Glomerular visceral epithelial cell (primary cell): ENCODE measurements around the gene HENMT1.
A peak's percentile ranks its signal among the peaks of the same experiment; 100 is the strongest.
"Not testable (repeated sequence)": the region's sequence is repeated elsewhere in the genome, so short reads cannot be mapped to it uniquely, and the experiment has no call there.

Source experiments
- DNase-seq: peaks from one replicate; pipeline ENCODE4 v3.0.0-alpha.2; 2016; ENCODE audit errors: extremely low spot score

HENMT1 gene

GRCh38 chr1:108671143-108671542 lies 10.2 kb upstream of the HENMT1 start:
- no peak for DNase-seq

DNA sequence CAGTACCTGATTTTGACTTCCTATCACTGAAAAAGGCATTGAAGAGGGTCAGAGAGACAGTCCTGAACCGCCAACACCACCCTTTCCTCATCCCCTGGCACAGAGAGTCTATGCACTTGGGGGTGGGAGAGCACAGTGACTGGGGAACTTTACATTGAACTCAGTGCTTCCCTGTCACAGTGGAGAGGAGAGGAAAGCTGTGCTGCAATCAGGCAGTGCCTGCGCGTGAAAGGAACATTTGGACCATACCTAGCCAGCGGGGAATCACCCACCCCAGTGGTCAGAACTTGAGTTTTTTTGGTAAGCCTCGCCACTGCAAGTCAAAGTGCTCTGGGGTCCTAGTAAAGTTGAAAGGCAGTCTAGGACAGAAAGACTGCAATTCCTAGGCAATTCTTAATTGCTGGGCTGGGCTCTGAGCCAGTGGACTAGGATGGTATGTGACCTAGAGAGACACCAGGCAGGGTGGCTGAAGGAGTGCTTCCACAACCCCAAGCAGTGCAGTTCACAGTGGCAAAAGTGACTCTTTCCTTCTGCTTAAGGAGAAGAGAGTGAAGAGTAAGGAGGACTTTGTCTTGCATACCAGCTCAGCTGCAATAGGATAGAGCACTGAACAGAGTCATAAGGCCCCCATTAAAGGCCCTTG lies 9.4 kb upstream of the HENMT1 start:
- DNase-seq: no peak

DNA sequence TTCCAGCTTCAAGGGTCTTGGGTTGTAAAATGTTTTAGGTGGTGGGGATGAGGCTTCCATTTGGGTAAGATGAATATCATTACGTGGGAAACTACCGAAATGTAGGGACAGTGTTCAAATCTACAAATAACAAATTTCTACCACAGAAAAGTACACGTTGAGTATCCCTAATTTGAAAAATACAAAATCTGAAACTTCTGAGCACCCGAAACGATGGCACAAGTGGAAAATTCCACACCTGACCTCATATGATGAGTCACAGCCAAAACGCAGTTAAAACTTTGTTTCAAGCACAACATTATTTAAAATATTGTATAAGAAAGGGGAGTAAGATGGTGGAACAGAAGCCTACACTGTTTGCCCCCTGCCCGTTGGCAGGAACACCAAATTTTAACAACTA lies 8.8 kb upstream of the HENMT1 start:
- no peak for DNase-seq

GRCh38 chr1:108668777-108669176 lies 7.9 kb upstream of the HENMT1 start:
- DNase-seq: no peak

DNA sequence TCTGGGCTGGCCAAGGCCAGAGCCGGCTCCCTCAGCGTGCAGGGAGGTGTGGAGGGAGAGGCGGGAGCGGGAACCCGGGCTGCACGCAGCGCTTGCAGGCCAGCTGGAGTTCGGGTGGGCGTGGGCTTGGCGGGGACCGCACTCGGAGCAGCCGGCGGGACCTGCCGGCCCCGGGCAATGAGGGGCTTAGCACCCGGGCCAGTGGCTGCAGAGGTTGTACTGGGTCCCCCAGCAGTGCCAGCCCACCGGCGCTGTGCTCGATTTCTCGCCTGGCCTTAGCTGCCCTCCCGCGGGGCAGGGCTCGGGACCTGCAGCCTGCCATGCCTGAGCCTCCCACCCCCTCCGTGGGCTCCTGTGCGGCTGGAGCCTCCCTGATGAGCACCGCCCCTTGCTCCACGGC lies 6.5 kb upstream of the HENMT1 start:
- DNase-seq: not testable (repeated sequence)

DNA sequence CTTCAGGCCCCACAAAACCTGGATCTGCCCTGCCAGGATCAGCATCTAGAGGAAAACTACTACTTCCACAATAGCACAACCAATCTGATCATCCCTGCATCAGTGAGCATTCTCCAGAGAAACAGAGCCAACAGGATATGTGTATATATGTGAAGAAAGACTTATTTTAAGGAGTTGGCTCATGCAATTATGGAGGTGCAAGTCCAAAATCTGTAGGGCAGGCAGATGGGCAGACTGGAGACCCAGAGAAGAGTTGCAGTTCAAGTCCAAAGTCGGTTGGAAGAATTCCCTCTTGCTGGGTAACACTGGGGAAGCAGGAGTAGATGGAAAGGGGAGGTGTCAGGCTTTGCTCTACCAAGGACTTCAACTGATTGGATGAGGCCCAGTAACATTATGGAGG lies 4.9 kb upstream of the HENMT1 start:
- DNase-seq: no peak

DNA sequence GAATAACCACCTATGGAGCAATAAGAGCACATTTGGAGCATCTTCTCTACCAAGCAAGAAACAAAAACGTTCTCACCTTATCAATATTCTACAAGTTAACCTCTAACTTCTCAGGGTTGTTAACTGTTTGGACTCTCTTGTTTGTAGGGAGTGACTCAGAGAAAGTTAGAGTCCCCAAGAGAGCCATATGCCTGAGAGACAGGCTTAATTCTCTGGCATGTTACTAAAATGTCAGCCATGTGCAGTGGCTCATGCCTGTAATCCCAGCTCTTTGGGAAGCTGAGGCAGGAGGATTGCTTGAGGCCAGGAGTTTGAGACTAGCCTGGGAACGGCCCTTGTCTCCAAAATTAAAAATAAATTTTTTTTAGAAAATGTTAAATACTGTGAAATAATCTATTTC lies 4.2 kb upstream of the HENMT1 start:
- DNase-seq: no peak

- no peak for DNase-seq
Observed at GRCh38 chr1:108664481-108664880, 3.6 kb upstream of the HENMT1 start.

DNA sequence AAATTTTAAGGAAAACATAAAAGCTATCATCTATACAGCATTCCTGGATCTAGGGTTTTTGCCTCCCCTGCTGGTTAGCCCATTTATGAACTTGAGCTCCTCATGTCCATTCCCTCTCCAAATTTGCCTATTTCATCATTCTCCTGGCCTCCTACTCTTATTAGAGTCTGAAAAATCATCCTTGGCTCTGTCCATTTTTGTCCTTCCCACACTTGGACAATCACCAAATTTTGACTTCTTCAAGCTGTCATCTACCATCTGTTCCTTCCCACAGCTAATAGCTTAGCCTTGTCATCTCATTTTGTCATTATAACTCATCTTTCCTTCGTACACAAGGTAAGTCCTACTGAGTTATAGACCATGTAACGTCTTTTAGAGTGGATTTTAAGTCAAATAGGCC lies 2.2 kb upstream of the HENMT1 start:
- DNase-seq: no peak

DNA sequence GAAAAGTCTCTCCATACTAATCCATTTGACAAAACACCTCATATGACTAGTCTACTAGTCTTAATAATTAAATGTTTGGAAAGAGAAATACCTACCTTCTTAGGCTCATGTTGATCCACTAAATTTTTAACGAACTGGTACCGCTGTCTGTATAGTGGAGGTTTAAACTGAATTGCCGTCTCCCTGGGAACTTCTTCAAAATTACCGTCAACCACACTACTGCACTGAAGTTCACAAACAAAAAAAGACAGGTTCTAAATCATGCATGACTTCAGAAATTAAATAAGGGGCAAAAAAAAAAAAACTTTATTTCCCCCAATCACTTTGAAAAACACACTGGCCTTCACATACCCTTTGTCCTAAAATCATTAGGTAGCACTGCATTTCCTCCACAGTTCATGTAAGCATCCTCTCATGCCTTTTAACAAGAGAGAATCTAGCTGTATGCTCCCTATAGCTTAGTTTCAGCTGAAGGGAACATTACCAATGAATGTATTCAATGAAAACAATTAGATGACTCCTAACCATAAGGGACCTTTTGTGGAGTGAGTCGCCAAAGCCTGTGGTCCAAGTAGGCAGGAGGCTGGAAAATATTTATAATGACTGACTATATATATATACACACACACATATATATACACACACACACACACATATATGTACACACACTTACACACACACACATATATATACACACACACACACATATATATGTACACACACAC lies 3.4 kb downstream of the HENMT1 start:
- no peak for DNase-seq

DNA sequence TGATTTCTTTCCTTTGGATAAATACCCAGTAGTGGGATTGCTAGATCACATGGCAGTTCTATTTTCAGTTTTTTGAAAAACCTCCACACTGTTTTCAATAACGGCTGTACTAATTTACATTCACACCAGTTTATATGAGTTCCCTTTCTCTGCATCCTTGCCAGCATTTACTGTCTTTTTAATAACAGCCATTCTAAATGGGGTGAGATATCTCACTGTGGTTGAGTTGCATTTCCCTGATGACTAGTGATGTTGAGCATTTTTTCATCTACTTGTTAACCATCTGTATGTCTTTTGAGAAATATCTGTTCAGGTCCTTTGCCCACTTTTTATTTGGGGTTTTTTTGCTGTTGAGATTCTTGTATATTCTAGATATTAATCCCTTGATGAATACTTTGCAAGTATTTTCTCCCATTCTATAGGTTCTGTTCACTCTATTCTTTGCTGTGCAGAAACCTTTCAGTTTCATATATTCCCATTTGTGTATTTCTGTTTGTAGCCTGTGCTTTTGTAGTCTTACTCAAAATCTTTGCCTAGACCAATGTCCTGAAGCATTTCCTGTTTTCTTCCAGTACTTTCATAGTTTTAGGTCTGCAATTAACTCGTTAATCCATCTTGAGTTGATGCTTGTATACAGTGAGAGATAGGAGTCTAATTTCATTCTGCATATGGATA lies 7.3 kb downstream of the HENMT1 start:
- no peak for DNase-seq

GRCh38 chr1:108646648-108647269 lies 14.1 kb downstream of the HENMT1 start:
- no peak for DNase-seq

- no peak for DNase-seq
Observed at GRCh38 chr1:108646265-108646647, 14.6 kb downstream of the HENMT1 start.

DNA sequence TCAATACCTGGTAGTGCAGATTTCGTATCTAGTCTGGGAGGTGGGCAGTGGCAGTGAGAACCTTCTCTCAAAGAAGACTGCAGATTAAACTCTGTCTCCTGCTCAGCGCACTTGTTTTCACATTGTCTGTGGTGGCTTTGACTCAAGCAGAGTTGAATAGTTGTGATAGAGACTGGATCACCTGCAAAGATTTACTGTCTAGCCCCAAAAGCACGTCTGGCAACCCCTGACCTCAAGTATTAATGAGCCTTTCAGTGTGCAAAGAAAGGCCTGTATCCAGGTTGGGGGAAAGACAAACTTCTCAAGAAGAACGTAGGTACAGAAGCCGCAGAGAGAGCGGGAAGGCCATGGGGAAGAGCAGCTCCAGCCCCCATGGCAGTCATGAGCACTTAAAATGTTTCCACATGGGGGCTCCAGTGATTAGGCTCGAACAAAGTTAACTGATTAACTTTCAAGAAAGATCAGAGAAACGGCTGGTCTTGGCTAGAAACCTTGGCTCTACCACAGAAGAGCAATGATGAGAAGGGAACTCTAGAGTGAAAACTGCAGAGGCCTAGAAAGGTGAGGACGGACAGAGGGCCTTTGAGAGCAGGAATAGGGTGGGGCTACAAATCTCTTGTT lies 15.2 kb downstream of the HENMT1 start:
- no peak for DNase-seq

GRCh38 chr1:108644984-108645383 lies 15.9 kb downstream of the HENMT1 start:
- no peak for DNase-seq

DNA sequence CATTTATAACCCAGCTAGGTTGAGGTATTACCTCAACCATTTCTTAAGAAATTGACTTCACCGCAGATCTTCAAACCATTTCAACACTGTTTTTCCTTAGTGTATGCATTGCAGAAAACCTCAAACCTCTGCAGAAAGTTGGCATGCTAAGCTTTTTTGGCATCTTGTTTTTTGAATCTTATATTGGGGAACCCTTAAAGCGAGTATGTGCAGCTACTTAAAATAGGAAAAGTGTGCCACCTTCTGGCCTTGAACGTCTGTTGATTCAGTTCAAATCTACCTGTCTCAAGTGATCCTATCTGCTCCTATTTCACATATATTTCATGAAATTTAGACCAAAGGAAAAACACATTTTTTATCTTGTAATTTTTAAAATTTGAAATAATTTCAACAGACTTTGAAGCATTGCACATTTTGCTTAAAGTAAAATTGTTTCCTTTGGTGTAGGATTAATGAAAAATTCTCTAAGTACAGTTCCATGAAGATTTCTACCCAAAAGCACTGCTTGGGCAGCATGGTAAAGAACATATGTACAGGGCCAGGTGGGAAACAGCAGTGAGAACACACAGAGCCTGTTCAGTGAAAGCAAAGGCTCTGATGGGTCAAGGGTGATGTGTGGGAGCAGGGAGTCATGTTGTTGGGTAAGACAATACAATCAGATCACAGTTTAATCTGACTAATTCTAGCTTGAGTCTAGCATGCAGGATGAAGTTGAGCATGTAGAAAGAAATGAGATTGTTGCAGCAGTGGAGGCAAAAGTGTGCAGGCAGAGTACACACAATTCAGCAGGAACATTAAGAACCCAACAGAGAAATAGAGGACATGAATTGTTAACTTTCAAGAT lies 17.2 kb downstream of the HENMT1 start:
- peak; percentile 54 for DNase-seq

- DNase-seq: not testable (repeated sequence)
Observed at GRCh38 chr1:108640863-108641262, 20.0 kb downstream of the HENMT1 start.

DNA sequence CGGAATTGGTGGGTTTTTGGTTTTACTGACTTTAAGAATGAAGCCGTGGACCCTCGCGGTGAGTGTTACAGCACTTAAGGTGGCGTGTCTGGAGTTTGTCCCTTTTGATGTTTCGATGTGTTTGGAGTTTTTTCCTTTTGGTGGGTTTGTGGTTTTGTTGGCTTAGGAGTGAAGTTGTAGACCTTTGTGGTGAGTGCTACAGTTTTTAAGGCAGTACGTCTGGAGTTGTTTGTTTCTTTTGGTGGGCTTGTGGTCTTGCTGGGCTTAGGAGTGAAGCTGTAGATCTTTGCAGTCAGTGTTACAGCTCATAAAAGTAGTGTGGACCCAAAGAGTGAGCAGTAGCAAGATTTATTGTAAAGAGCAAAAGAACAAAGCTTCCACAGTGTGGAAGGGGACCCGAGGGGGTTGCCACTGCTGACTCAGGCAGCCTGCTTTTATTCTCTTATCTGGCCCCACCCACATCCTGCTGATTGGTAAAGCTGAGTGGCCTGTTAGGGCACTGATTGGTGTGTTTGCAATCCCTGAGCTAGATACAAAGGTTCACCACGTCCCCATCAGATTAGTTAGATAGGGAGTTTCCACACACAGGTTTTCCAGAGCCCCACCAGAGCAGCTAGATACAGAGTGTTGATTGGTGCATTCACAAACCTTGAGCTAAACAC lies 20.9 kb downstream of the HENMT1 start:
- no peak for DNase-seq

DNA sequence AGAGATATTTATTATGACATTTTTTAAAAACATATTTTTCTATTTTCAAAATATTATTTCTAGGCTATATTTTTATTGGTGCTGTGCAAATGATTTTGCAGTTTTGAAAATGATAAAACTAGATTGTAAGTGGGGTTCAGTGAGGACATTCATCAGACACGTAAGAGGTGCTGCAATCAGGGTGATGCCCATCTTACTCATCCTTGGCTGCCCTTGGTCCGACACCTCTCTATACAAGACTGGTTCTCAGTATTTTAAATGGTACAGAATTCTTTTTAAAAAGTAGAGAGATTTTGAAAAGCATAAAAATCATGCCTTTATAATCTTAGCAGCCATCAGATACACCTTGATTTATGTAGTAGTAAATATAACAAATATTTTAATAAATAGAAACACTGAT lies 24.0 kb downstream of the HENMT1 start:
- DNase-seq: no peak

- no peak for DNase-seq
Observed at GRCh38 chr1:108634521-108634920, 26.4 kb downstream of the HENMT1 start.

DNA sequence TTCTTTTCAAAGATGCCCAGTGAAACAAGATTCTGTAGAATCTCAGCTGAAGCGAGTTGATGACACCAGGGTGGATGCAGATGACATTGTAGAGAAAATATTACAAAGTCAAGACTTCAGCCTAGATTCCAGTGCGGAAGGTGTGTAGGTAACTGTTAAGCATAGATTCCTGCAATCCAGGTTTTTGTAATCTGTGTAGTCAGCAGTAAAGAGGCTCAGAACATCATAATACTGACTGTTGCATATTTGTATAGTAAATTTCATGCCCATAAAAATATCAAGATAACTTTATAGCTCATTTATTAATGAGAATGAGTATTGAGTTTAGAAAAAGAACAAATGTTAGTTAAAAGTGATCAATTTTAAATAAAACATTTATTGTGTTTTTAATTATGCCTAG lies 32.2 kb downstream of the HENMT1 start:
- DNase-seq: no peak
